HG03045 (cell line): Measurements from ENCODE around the gene PRKCE.
A peak's percentile ranks its signal among the peaks of the same experiment; 100 is the strongest.

Experiments used
- ATAC-seq: cut with Tn5 transposase; IDR thresholded peaks from one replicate; pipeline ENCODE4 v1.9.1; 2021; ENCODE audit warnings: mild to moderate bottlenecking, moderate library complexity; ENCODE audit not compliant: unreplicated experiment

PRKCE gene

GRCh38 chr2:46173030-46173429, 521.6 kb downstream of the PRKCE start:
- no peak for ATAC-seq

DNA sequence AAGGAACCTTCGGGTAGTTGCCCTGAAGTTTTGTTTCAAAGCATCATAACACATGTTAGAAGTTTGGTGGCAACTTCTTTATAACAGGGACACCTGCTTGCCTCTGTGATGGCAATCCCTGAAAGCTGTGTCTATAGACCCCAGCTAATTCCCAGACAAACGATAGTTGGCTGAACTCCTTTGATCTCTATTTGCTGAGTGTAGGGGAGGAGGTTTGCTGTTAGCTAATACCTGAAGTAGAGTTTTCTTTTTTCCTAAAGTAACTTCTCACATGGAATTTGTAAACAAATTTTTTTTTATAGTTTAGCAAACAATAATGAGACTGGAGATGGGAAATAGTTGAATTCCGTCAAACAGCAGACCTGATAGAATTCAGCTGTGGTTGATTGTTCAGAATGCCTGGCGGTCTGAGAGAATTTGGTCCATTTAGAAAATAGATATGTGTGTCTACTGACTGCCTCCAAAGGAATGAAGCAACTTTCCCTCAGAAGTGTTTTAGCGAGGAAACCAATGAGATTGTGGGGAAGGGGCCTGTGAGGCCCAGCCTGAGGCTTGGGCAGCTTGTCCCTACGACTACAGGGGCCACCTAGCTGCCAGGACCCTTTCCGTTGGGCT, 522.3 kb downstream of the PRKCE start:
- ATAC-seq, result no peak

DNA sequence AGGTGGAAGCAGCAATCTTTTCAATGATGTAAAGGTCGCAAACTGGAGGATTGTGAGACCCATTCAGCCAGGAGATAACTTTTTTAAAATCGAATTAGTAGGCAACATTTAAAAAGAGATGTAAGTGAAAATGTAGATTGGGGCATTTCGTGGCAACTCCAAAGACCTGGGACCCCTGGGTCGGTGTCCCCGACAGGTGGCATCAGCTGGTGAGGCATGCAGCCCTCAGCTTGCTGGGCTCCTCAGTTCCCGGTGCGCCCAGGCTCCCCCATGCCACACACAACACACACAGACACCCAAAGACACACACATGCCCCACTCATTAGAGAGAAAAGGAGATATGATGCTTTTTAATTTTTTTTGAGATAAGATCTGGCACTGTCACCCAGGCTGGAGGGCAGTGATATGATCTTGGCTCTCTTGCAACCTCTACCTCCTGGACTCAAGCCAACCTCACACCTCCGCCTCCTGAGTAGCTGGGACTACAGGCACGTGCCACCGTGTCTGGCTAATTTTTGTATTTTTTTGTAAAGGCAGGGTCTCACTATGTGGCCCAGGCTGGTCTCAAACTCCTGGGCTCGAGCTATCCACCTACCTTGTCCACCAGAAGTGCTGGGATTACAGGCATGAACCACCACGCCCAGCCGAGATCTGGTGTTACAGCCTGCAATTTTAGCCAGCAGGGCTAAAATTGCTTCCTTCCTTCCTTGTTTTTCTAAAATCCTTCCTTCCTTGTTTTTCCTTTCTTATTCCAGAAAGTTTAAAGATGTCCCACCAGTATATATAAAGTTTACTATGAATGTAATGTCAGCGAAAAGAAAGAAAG, 523.1 kb downstream of the PRKCE start:
- no peak for ATAC-seq

GRCh38 chr2:46175419-46175818, 523.9 kb downstream of the PRKCE start:
- no peak for ATAC-seq

GRCh38 chr2:46177461-46178089, 526.1 kb downstream of the PRKCE start:
- ATAC-seq, result no peak

DNA sequence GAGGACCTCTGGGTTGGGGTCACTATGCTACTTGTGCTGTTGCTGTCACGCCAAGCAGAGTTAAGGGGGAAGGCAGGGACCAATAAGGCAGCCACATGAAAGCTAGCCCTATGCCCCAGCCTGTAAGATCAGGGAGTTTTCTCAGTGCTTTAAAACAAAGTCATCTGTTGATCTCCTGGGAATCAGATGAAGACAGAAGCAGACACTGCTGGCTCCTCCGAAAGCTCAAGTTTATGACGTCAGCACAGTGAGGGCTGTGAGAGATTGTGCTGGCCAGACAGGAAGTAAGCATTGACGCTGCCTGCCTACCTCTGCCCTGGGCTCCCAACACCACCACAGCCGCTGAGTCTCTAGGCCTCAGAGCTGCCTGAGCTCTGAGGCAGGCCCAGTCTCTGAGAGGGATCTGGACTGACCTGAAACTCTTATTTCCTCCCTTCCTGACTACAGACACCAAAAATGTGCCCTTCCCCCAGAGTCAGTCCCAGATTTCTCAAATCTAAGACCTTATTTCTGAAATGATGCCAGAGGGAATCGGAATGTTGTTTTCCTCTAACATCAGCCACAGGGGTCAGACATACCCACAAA, 527.7 kb downstream of the PRKCE start:
- ATAC-seq, result no peak

GRCh38 chr2:46180189-46180588, 528.7 kb downstream of the PRKCE start:
- ATAC-seq, result no peak

DNA sequence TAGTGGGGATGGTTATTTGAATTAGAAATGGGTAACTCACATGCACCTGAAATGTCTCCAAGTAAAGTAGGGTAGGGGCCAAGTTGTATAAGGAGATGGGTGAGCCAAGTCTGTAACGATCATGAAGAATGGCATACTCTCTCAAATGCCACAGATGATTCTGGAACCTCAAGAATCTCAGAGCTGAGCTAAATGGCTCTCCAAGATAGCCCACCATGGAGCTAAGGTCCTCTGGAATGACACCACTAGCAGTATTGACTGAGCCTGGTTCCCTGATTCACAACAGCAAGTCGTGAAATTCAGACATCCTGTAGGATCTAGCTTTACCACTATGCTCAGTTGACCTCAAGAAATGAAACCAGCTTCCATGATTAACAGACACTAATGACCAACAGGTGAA, 529.8 kb downstream of the PRKCE start:
- ATAC-seq, result no peak

DNA sequence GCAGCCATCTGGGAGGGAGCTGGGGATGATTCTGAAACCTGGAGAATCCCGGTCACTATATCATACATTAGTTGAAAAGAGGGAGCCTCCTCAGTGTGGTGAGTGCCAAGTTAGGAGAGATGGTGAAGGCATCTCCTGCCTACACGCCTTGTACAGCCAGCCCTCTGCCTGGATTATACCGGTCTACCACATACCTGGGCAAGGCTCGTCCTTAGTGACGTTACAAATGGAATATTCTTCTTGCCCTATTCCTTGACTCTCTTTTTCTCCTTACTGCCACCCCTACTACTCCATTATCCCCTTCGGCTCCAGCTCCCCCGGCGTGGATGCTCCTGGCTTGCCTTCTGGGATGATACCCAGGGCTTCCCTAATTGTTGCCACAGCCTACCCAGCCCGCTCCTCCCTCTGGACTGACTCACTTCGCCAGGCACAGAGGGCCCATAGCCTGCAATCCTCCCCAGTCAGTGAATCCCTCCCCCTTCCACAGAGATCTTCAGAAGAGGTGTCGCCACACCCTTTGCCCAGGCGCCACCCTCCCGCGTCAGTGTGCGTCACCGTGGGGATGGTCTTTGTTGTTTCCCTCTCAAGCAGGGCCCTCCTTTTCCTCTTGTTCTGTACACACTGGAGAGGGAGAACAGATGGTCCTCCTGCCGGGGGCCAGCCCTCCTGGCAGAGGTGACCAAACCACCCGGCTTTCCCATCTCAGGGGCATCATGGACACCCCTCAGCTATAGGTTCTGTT, 530.5 kb downstream of the PRKCE start:
- ATAC-seq, result no peak

DNA sequence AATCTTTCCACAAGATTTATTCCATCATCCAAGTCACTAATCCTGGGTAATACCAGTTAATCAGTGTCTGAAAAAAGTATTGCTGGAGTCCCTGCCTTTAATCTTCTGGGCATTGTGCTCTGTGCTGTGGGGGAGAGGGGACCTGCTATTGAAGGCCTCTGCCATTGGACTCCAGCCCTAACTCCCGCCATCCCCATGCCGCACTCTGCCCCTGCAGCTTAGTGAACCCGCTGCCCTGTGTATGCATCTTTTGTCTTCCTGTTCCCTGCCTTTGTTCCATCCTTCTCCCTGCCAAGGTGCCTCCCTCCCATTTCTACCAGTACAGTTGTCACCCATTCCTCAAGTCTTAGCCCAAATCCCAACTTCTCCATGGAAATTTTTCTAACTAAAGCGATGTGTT, 532.0 kb downstream of the PRKCE start:
- no peak for ATAC-seq

DNA sequence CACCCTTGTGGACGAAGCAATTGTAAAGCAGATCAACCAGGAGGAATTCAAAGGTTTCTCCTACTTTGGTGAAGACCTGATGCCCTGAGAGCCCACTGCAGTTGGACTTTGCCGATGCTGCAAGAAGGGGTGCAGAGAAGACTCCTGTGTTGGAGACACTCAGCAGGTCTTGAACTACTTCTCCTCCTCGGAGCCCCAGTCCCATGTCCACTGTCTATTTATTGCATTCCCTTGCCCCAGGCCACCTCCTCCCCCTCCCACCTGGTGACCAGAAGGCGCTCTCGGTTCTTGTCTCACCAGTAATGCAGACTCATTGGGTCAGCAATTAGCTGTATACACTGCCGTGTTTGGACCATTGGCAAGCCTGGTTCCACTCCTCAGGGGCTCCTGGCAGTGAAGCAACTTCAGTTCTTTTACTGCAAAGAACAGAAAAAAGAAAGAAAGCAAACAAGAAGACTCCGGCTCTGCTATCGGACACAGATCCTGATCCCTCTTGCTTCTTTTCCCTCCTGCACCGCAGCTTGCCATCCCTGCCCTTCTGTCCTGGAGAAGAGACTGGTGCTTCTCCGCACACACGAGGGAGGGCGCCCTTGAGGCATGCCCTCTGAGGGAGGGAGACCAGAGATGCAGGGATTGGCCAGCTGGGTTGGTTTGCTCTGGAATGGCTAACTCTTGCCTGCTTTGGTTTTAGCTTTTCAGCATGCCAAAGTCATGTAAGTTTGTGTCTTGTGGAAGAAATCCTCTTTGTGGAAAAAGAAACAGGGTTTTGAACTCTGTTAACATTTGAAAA, 533.5 kb downstream of the PRKCE start:
- ATAC-seq, result no peak

- ATAC-seq, result peak; percentile 87
Observed at GRCh38 chr2:46187112-46187618, 535.7 kb downstream of the PRKCE start.

- ATAC-seq, result no peak
Observed at GRCh38 chr2:46188041-46188716, 536.7 kb downstream of the PRKCE start.

- ATAC-seq, result no peak
Observed at GRCh38 chr2:46193356-46193755, 541.9 kb downstream of the PRKCE start.

DNA sequence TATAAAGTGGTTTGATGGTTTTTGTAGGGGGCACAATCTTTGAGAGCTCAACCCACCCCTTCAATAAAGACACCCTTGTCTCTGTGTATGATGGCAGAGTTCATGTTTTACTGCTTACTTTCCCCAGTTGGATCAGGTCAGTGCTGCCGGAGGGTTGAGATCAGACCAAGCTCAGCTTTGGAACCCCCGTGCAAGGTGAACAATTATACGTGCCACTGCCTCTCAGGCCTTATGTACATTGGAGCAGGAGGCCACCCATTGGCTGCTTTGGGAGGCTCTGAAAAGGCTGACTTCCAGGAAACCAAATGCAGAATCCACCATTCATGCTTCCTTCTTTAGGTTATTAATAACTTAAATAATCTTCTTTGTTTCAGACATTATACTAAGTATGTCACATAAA, 542.4 kb downstream of the PRKCE start:
- ATAC-seq, result no peak

DNA sequence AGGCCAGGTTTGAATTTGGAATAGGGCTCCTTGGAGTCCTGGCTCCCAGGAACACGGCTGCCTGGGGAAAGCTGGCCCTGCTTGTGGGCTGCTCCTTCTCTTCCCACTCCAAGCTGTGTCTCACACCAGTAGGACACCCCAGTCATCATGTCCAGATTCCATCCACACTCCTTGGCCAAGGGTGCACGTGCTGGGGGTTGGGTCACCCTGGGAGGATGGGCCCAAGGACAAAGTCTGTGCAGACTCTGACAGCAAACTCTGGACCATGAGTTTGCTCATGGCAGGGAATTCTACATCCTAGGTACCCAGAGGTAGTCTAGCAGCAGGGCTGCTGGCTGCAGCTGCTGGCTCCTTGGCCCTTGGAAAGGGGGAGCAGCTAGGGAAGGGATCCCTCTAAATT, 543.4 kb downstream of the PRKCE start:
- no peak for ATAC-seq

DNA sequence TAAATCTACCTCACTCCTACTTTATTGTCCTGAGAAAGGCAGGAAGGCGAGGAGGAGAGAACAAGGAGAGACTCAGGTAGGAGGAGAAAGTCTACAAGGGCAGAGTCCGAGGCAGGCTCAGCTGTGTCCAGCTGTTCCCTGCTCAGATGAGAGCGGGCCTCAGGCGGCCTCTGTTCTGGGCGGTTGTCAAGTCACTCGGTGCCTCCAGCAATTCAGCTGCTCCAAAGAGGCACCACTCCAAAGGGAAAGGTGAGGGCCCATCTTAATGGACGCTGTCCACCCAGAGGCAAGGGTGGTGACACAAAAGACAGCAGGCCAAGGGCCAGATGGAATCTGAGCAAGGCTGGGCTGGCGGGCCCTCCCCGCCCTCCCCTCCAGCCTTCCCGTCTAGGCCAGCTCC, 544.3 kb downstream of the PRKCE start:
- no peak for ATAC-seq

- no peak for ATAC-seq
Observed at GRCh38 chr2:46196871-46197462, 545.5 kb downstream of the PRKCE start.

DNA sequence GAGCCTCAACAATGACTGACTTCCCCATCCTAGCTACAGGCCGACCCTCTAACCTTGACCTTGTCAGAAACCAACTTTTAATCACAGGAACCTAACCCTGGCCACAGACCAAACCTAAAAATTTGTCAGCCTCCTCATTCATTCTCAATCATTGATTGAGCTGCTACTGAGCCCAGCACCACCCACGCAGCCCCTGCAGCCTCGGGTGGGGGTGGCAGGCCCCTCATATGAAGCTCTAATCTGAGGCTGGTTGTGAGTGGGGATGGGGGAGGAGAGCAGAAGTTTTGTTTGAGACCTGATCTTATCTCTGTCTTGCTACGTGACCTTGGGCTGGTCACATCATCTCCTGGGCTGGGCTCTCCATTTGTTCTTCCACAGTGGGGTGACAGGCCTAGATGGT, 546.2 kb downstream of the PRKCE start:
- no peak for ATAC-seq
